Renal cortex interstitium (tissue), 11 donors: ENCODE results near the gene HBS1L. TPM values are rescaled to one million over a fixed set of nuclear protein-coding genes. Genes with fewer than 3 reads are reported as not detected.

Experiments
- DNase-seq, 11 donors: peaks; one replicate each; pipeline ENCODE4 v3.0.0-alpha.2; 2013; ENCODE audit warnings: low read depth in 9 of 11, low spot score in 4 of 11; ENCODE audit errors: extremely low read depth in 1 of 11
- polyA plus RNA-seq, 3 donors: library from polyadenylated mRNA; unstranded; fragments of 120-200 nt; gene quantifications; one replicate each; pipeline ENCODE4 v1.2.1, GENCODE V29; 2013; ENCODE audit not compliant: insufficient read length in 3 of 3

The HBS1L gene
- polyA plus RNA-seq, 3 donors, result 75.5 to 78.1 (median 77.0) TPM

GRCh38 chr6:134980846-134981245 lies 73.8 kb downstream of the HBS1L start:
- no peak for DNase-seq

DNA sequence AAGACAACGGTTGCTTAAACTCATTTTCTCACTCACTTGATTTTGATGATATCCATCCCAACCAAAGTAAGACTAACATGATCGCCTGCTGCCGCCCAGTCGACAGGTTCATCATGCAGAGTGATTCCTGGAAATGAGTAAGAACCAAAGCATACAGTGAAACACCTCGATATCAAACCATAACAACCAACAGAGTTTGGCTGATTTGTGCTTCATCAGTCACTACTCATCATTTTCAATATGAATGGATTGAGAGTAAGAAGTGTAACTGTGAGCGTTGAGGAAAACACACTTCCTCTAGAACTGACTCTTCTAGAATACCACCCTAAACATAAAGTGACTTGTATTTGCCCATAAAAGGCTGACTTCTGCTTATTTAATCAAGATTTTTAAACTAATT lies 75.5 kb downstream of the HBS1L start:
- no peak for DNase-seq

DNA sequence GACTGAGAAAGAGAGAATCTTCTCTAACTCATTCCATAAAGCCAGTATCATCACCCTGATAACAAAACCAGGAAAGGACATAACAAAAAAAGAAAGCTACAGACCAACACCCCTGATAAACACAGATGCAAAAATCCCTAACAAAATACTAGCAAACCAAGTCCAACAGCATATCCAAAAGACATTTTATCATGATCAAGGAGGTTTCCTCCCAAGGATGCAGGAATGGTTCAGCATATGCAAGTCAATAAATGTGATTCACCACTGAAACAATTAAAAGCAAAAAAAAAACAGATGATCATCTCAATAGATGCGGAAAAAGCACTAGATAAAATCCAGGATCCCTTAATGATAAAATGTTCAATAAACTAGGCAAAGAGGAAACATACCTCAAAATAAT lies 80.3 kb downstream of the HBS1L start:
- DNase-seq, result no peak

DNA sequence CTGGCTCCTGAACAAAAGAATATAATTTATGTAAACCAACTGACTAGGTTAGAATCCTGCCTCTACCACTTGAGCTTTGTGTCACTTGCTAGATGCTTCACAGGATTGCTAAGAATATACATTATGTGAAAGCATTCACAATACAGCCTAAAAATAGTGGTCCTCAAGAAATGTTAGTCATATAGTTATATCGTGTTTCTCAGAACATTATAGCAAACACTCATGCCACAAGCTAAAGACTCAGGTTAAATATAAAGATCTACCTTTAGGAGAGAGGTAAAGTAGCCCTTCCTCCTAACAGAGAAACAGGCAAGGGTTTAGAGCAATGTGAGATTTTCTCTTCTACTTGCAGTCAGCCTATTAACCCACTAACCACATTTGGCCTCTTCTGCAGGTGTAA lies 86.9 kb downstream of the HBS1L start:
- DNase-seq, result no peak

DNA sequence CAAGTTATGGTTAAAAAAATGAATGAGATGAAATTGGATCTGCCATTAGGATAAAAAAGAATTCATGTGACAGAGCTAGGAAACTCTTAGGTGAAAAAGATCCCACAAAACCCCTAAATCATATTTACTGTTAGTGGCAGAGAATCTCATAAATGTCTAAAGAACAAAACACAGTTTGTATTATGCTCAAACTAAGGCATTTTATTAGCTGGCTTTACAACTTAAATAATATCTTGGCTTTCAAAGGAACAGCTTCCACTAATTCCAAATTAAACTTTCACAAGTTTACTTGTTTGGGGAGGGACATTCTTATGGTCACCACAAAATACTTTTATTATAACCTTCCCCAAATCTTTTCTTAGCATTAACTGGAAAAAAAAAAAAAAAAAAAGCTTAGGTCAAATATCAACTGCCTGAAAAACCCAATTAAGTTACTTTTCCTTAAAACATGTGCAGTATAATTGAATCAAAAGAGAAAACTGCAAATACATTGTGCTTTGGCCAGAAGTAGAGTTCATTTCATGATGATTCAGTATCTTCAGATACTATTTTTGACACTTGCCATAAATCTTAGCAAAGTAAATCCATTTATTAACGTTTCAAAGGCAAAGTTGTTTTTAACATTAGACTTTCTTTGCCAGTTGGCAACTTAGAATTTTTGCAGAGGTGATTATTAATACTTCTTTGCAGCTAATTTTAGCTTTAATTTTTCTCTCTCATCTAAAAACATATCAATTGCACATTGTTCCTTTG lies 90.0 kb downstream of the HBS1L start:
- no peak for DNase-seq

- no peak for DNase-seq
Observed at GRCh38 chr6:134962421-134962820, 92.2 kb downstream of the HBS1L start.

DNA sequence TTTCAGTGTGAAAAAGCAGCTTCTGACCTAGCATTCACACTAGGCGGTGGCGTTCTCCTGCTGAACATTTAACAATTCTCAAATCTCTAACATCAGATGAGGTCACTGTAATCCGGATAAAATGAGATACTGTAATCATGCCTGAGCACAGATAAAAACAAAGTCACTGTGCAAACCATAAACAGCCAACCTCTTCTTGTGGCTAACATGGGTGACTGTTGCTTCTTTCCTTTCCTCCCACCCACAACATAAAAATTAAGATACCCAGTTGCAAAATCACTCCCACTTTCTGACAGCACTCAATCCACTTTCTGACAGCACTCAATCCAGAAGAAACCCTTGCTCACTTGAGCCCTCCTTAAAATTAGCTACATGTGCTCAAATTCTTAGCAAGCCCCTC lies 93.3 kb downstream of the HBS1L start:
- no peak for DNase-seq

GRCh38 chr6:134959603-134960002 lies 95.0 kb downstream of the HBS1L start:
- DNase-seq, result no peak

- DNase-seq, result no peak
Observed at GRCh38 chr6:134956676-134957075, 97.9 kb downstream of the HBS1L start.

GRCh38 chr6:134956032-134956431 lies 98.6 kb downstream of the HBS1L start:
- no peak for DNase-seq

DNA sequence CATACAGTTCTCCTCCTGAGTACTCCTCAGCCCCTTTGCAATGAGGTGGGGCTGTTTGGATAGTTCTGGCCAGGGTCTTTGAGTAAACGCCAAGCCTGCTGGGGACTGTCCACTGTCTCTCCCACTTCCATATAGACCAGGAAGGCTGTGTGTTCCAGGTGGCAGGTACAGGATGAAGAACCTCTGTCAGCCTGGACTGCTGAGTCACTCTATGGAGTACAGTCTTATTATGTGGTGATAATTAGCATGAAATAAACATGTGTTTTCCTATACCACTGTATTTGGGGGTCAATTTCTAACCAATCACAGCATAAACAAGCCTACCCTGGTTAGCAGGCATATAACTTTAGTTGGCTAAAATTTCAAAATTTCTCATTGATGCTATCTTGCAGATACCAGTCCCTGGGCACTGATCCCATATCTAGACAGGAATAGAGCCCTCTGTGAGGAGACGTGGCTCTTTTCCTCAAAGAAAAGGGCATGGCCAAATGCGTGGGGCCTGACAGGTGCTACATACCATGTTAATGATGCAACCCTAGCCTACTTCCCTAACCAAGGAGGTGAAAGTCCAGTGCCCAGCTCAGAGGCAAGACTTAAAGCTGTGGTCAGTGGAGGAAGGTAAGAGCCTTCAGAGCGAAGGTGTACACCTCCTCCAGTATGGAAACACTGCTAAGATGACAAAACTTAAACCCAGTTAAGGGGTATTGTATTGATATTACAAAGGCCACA lies 100.2 kb downstream of the HBS1L start:
- DNase-seq, result no peak

DNA sequence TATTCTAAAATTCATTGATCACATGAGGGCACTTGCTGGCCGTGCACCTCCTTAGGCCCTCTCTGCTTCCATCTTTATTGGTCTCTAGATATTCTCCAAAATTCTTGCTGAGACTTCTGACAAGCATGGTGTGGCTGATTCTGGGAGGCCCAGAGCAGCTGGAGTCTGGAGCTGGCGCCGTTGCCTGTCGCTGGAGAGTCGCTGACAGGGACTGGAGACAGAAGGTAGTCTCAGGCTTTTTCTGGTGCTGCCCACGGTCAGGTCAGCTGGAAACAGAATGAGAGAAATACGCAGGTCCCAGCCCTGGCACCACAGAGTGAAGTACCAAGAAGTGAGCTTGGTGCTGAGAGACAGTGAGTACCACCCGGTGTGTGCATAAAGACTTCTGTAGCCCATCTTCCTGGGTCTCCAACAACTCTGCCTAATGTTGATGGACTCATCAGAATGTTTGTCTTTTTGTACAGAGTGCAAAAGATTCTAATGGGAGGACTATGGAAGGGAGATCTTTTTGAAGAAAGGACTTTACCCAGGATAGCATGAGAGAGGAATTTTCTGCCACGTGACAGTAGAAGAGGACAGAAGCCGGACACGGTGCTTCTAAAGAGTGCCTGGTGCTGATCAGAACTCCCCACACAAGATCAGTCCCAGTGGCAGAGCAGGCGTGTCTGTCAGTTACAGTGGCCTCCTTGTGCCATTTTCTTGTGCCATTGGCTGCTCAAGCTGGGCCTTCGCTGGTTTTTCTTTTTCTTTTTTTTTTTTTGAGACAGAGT lies 102.9 kb downstream of the HBS1L start:
- DNase-seq, result no peak

DNA sequence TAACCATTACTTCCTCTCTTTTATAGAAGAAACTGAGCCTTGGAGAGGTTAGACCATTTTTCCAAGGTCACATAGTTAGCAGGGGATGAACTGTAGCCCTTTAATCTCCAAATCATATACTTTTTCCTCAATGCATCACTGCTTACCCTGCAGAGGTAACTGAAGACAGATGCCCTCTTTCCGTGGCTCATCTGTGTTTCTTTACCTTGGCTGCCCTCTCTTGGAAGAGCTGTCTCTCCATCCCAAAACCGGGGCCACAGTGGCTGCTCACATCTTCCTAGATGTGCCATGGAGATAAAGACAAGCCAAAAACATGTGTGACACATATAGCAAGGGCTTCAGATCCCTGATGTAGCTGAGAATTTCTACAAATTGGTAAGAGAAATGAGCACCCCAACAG lies 104.1 kb downstream of the HBS1L start:
- no peak for DNase-seq

- peak in 1 of 11 donors; percentile 32 for DNase-seq
Observed at GRCh38 chr6:134949927-134950326, 104.7 kb downstream of the HBS1L start, which contains the start of gene ALDH8A1. Gene ALDH8A1 (minus strand): TSS chr6:134950101. CDS start chr6:134950053, 48 bp downstream.

- DNase-seq, result no peak
Observed at GRCh38 chr6:134948691-134949090, 105.9 kb downstream of the HBS1L start.

- DNase-seq, result no peak
Observed at GRCh38 chr6:134948142-134948541, 106.5 kb downstream of the HBS1L start.

GRCh38 chr6:134945045-134945444 lies 109.6 kb downstream of the HBS1L start:
- DNase-seq, result no peak

DNA sequence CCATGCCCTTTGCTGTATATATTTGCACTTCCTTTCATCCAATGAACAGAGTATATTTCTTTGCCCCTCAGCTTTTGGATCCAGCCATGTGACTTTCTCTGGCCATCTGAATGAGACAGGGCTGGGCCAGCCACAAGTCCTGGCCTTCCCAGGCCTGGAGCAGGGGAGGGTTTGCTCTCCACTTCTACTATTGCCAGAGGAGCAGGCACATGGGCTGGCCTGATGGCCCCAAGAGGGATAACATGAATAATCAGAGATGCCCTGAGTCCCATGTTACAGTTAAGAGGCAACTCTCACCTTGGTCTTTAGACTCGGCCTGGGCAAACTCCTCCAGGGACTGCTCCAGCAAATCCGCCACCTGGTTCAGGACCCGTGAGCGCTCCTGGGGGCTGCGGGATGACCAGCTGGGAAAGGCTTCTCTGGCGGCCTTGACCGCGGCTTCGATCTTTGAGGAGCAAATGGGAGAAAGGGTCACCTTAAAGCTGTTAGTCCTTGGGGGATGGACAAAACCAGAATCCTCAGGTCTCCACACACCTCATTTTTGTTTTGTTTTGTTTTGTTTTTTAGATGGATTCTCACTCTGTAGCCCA lies 111.0 kb downstream of the HBS1L start:
- DNase-seq, result no peak

- no peak for DNase-seq
Observed at GRCh38 chr6:134938896-134939295, 115.7 kb downstream of the HBS1L start.

- DNase-seq, result no peak
Observed at GRCh38 chr6:134937426-134937825, 117.2 kb downstream of the HBS1L start.
